HFF-Myc (cell line): ENCODE measurements around the gene POLR2J3.
"Not testable (repeated sequence)": the region's sequence is repeated elsewhere in the genome, so short reads cannot be mapped to it uniquely, and the experiment has no call there.

ENCODE experiments used
- DNase-seq: peaks from one replicate; pipeline ENCODE4 v3.0.0-alpha.2; 2011; ENCODE audit warnings: low read depth; ENCODE audit errors: extremely low read depth
- H3K4me3 ChIP-seq: replicated peaks from 2 replicates; pipeline ENCODE4 v1.5.1; 2011; ENCODE audit warnings: low read depth, mild to moderate bottlenecking, control low read depth, low read length
- CTCF ChIP-seq: IDR thresholded peaks from 2 replicates; pipeline ENCODE4 v1.5.1; 2012; ENCODE audit warnings: mild to moderate bottlenecking, low read depth, low read length, control low read depth; ENCODE audit errors: missing control alignments

Gene POLR2J3

GRCh38 chr7:102572261-102573239 is at the start of gene POLR2J3:
Gene POLR2J3, minus strand, starts transcription at chr7:102572583. Its CDS starts 62 bp downstream, at chr7:102572521.
- peak within 1 kb of the TSS; percentile 57 for H3K4me3 ChIP-seq
- peak; percentile 32 for TF ChIP-seq CTCF
- peak; percentile 46 for DNase-seq

GRCh38 chr7:102618122-102618521 is 45.7 kb upstream of the POLR2J3 start:
- not testable (repeated sequence) for H3K4me3 ChIP-seq, DNase-seq

- not testable (repeated sequence) for DNase-seq
- peak within 1 kb of the TSS; percentile 28 for H3K4me3 ChIP-seq
Measured at GRCh38 chr7:102616507-102617125, 44.2 kb upstream of the POLR2J3 start, which contains the start of gene RASA4. Gene RASA4, minus strand, starts transcription at chr7:102616756. Its CDS starts 67 bp downstream, at chr7:102616689.

GRCh38 chr7:102615930-102616329 is 43.5 kb upstream of the POLR2J3 start:
- not testable (repeated sequence) for H3K4me3 ChIP-seq, DNase-seq

GRCh38 chr7:102614873-102615272 is 42.5 kb upstream of the POLR2J3 start:
- DNase-seq, H3K4me3 ChIP-seq: not testable (repeated sequence)

GRCh38 chr7:102614346-102614697 is 41.9 kb upstream of the POLR2J3 start:
- H3K4me3 ChIP-seq, DNase-seq: not testable (repeated sequence)

GRCh38 chr7:102613575-102614345 is 41.4 kb upstream of the POLR2J3 start:
- DNase-seq, H3K4me3 ChIP-seq: not testable (repeated sequence)

- DNase-seq, H3K4me3 ChIP-seq: not testable (repeated sequence)
Measured at GRCh38 chr7:102611675-102612325, 39.4 kb upstream of the POLR2J3 start.

- H3K4me3 ChIP-seq, DNase-seq: not testable (repeated sequence)
Measured at GRCh38 chr7:102611013-102611674, 38.8 kb upstream of the POLR2J3 start.

GRCh38 chr7:102610441-102610840 is 38.1 kb upstream of the POLR2J3 start:
- DNase-seq, H3K4me3 ChIP-seq: not testable (repeated sequence)

- not testable (repeated sequence) for H3K4me3 ChIP-seq, DNase-seq
Measured at GRCh38 chr7:102609734-102610133, 37.4 kb upstream of the POLR2J3 start.

GRCh38 chr7:102606848-102607247 is 34.5 kb upstream of the POLR2J3 start:
- H3K4me3 ChIP-seq, result not testable (repeated sequence)

GRCh38 chr7:102604431-102605145 is 32.2 kb upstream of the POLR2J3 start:
- not testable (repeated sequence) for DNase-seq, H3K4me3 ChIP-seq

More at GRCh38 chr7:102606848-102607247, 34.5 kb upstream of the POLR2J3 start:
- not testable (repeated sequence) for DNase-seq

GRCh38 chr7:102602317-102602716 is 29.9 kb upstream of the POLR2J3 start:
- DNase-seq, H3K4me3 ChIP-seq: not testable (repeated sequence)

- not testable (repeated sequence) for DNase-seq, H3K4me3 ChIP-seq
Measured at GRCh38 chr7:102599699-102600098, 27.3 kb upstream of the POLR2J3 start.
